CD14-positive monocyte (primary cell): ENCODE measurements around the gene MS4A18. TPM values are rescaled to one million over a fixed set of nuclear protein-coding genes. Genes with fewer than 3 reads are reported as not detected.
"Not testable (repeated sequence)": the region's sequence is repeated elsewhere in the genome, so short reads cannot be mapped to it uniquely, and the experiment has no call there.

Experiments used
- DNase-seq, 3 donors: peaks; one replicate each; pipeline ENCODE4 v3.0.0-alpha.2; 2011 to 2022
- H2AFZ ChIP-seq: 2 replicates; pipeline ENCODE4 v1.6.0; 2012; ENCODE audit warnings: mild to moderate bottlenecking, low read depth, low read length, inconsistent platforms; ENCODE audit not compliant: insufficient read depth, poor library complexity, severe bottlenecking
- H3K27ac ChIP-seq, 2 donors: 1 replicate in 1 of 2; 2 replicates in 1 of 2; pipeline ENCODE4 v1.5.1; 2012 to 2013; ENCODE audit warnings: low read length in 2 of 2, control low read depth in 1 of 2, inconsistent platforms in 1 of 2, low read depth in 1 of 2, mild to moderate bottlenecking in 1 of 2
- H3K27me3 ChIP-seq, 2 donors: one replicate each; pipeline versions ENCODE4 v1.6.0 to v1.6.1; 2011 to 2013; ENCODE audit warnings: low read length in 2 of 2; ENCODE audit not compliant: control insufficient read depth in 2 of 2, insufficient read depth in 2 of 2
- H3K36me3 ChIP-seq, 2 donors: replicated peaks in 1 of 2; 1 replicate in 1 of 2; 2 replicates in 1 of 2; pipeline versions ENCODE4 v1.5.1 to v1.6.1; 2012 to 2013; ENCODE audit warnings: low read length in 2 of 2, control low read depth in 1 of 2, inconsistent platforms in 1 of 2, mild to moderate bottlenecking in 1 of 2; ENCODE audit not compliant: insufficient read depth in 2 of 2, control insufficient read depth in 1 of 2
- H3K4me1 ChIP-seq, 2 donors: 1 replicate in 1 of 2; 2 replicates in 1 of 2; pipeline versions ENCODE4 v1.5.1 to v1.6.1; 2012 to 2013; ENCODE audit warnings: low read length in 2 of 2, control low read depth in 1 of 2, inconsistent platforms in 1 of 2, mild to moderate bottlenecking in 1 of 2, moderate library complexity in 1 of 2; ENCODE audit not compliant: insufficient read depth in 2 of 2, control insufficient read depth in 1 of 2
- H3K4me2 ChIP-seq: replicated peaks from 2 replicates; pipeline ENCODE3; 2012; ENCODE audit warnings: low read length, moderate library complexity, mild to moderate bottlenecking; ENCODE audit not compliant: poor library complexity, severe bottlenecking; ENCODE audit errors: extremely low read depth
- H3K4me3 ChIP-seq, 3 experiments: fragments of 200-600 bp in 1 of 3; sonication (generic) in 1 of 3; replicated peaks in 1 of 3; 1 replicate in 2 of 3; 2 replicates in 1 of 3; pipeline ENCODE4 v1.5.1; 2011 to 2013; ENCODE audit warnings: low read length in 3 of 3, mild to moderate bottlenecking in 3 of 3, control low read depth in 2 of 3, low read depth in 2 of 3, inconsistent platforms in 1 of 3, moderate library complexity in 1 of 3
- H3K79me2 ChIP-seq: 2 replicates; pipeline ENCODE4 v1.6.0; 2012; ENCODE audit warnings: mild to moderate bottlenecking, control low read depth, inconsistent platforms, low read length, moderate library complexity; ENCODE audit not compliant: insufficient read depth
- H3K9ac ChIP-seq: 2 replicates; pipeline ENCODE4 v1.6.0; 2017; ENCODE audit warnings: low read length, mild to moderate bottlenecking; ENCODE audit not compliant: insufficient read depth, poor library complexity, severe bottlenecking
- H3K9me3 ChIP-seq, 2 donors: replicated peaks in 1 of 2; 1 replicate in 1 of 2; 2 replicates in 1 of 2; pipeline versions ENCODE4 v1.5.1 to v1.6.1; 2012 to 2013; ENCODE audit warnings: low read length in 2 of 2, control low read depth in 1 of 2; ENCODE audit not compliant: control insufficient read depth in 1 of 2, insufficient read depth in 1 of 2
- H4K20me1 ChIP-seq: 2 replicates; pipeline ENCODE4 v1.6.0; 2012; ENCODE audit warnings: mild to moderate bottlenecking, low read length, control low read depth, moderate library complexity; ENCODE audit not compliant: insufficient read depth
- H3K27ac Mint-ChIP-seq, 7 donors: one replicate each; pipeline ENCODE4 v1.8.0; 2020; ENCODE audit warnings: mild to moderate bottlenecking in 7 of 7, mixed read lengths in 7 of 7, moderate library complexity in 6 of 7, inconsistent platforms in 2 of 7
- H3K27me3 Mint-ChIP-seq, 3 donors: one replicate each; pipeline ENCODE4 v1.8.0; 2021 to 2022; ENCODE audit warnings: low read depth in 3 of 3, mild to moderate bottlenecking in 3 of 3, mixed read lengths in 3 of 3, moderate library complexity in 3 of 3, inconsistent platforms in 1 of 3
- H3K36me3 Mint-ChIP-seq, 2 donors: one replicate each; pipeline ENCODE4 v1.8.0; 2020; ENCODE audit warnings: mixed read lengths in 2 of 2, inconsistent platforms in 1 of 2, mild to moderate bottlenecking in 1 of 2
- H3K4me1 Mint-ChIP-seq: one replicate; pipeline ENCODE4 v1.8.0; 2020; ENCODE audit warnings: mild to moderate bottlenecking, mixed read lengths
- H3K4me3 Mint-ChIP-seq, 2 donors: one replicate each; pipeline ENCODE4 v1.8.0; 2020; ENCODE audit warnings: mild to moderate bottlenecking in 2 of 2, mixed read lengths in 2 of 2, moderate library complexity in 1 of 2
- H3K9me3 Mint-ChIP-seq, 7 donors: one replicate each; pipeline ENCODE4 v1.8.0; 2020 to 2022; ENCODE audit warnings: mixed read lengths in 7 of 7, mild to moderate bottlenecking in 6 of 7, moderate library complexity in 6 of 7, inconsistent platforms in 2 of 7
- WGBS: methylation state at CpG from one replicate; pipeline ENCODE4 v1.1.5; 2013; ENCODE audit warnings: missing lambda C conversion rate; ENCODE audit not compliant: insufficient coverage; 5-methylcytosine and 5-hydroxymethylcytosine counted together
- intact Hi-C, 2 donors: fragments of 100-400 bp; cut with micrococcal nuclease; formaldehyde crosslinking; loops; one replicate each; pipeline versions ENCODE4 v1.15.0 to v1.15.1; 2023
- polyA plus RNA-seq, 3 donors: library from polyadenylated mRNA; depleted of rRNA in 1 of 3; unstranded in 2 of 3; stranded (reverse) in 1 of 3; fragments of 300-500 nt in 2 of 3; fragments of >200 nt in 1 of 3; fragmentation: Illumina TruSeq in 2 of 3; gene quantifications; 1 replicate in 2 of 3; 2 replicates in 1 of 3; pipeline ENCODE4 v1.2.3, GENCODE V29; 2012 to 2021
- TF ChIP-seq, protein P1 (sequence below): fragments of 200-600 bp; IDR thresholded peaks from one replicate; pipeline ENCODE4 v1.8.0; 2022; ENCODE audit warnings: antibody characterized with exemption, mild to moderate bottlenecking

MS4A18 gene
- polyA plus RNA-seq, 3 donors: not detected

DNA sequence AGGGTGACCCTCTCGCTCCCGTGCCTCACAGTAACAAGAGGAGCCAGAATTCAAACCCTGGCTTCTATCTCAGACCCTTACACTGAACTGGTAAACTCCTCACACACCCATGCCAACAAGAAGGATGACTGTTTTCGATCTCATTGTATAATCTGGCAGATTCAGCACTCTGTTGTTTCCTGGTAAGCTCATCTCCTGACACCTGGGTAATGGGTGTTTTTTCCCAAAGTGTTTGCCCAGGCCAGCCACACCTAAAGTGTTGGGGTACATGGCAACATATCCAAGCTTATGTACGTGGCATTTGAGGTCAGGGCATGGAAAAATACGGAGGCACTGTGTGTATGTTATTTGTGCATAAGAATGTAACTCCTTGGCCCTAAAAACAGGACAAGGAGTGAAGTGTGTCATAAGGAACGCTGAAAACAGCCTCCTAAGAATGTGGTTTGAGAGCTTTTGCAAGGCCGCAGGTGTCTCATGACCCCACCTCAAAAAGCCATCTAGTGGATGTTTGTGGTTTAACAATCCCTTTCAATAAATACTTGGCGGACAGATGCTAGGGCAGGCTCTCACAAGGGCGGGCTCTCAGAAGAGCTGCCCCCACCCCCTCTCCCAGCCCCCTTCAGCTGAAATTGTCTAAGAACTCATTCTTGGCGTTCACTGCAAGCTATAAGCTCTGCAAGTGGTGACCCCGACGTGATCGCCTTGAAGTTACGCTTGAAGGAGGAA lies 31.9 kb downstream of the MS4A18 start, which contains the start of gene MS4A15:
Gene MS4A15, plus strand, starts transcription at position 561 of the 726 bp plus-strand sequence. CDS start 6,867 bp downstream, outside the sequence.
- no peak within 1 kb of the TSS for H3K4me3 Mint-ChIP-seq
- TF ChIP-seq, protein P1, sequence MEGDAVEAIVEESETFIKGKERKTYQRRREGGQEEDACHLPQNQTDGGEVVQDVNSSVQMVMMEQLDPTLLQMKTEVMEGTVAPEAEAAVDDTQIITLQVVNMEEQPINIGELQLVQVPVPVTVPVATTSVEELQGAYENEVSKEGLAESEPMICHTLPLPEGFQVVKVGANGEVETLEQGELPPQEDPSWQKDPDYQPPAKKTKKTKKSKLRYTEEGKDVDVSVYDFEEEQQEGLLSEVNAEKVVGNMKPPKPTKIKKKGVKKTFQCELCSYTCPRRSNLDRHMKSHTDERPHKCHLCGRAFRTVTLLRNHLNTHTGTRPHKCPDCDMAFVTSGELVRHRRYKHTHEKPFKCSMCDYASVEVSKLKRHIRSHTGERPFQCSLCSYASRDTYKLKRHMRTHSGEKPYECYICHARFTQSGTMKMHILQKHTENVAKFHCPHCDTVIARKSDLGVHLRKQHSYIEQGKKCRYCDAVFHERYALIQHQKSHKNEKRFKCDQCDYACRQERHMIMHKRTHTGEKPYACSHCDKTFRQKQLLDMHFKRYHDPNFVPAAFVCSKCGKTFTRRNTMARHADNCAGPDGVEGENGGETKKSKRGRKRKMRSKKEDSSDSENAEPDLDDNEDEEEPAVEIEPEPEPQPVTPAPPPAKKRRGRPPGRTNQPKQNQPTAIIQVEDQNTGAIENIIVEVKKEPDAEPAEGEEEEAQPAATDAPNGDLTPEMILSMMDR: peak; percentile 62

DNA sequence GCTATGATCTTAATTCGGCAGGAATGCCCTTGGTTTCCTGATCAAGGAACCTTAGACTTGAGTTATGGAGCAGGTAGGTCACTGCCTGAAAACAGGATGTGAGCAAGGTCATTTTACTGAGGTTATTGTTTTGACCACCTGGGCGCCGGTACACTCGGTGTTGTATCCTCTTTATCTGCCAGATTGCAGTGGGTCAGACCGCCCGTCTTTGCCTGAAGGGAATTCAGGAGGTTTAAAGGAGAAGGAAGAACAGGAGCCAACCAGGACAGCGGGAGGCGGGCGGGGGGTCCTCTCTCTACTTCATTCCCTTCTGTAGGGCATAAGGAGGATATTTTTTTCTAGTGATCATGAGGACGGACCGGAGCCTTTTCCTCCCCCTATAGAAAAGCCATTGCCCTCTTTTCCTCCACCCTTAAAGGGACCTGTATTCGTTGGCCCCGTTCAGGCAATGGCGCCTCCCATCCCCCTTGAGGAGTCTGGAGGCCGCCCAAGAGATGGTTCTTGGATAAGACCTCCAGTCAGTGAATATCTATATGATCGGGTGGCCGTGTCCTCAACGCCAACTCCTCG lies 32.8 kb downstream of the MS4A18 start:
- Histone ChIP-seq H3K27ac (no peak overlapping the region), H3K36me3 (no peaks in the 10 kb centered on the region), H2AFZ (no peak overlapping the region), H3K79me2 (no peaks in the 10 kb centered on the region), H3K4me1 (peaks cover 12% of the 10 kb centered on the region in 2 donors), H3K9ac (no peak overlapping the region), H3K4me2 (no peak overlapping the region), H3K27me3 (peaks cover 4 to 8% of the 10 kb centered on the region in 2 donors), H3K9me3 (no peaks in the 10 kb centered on the region), H4K20me1 (no peaks in the 10 kb centered on the region), H3K4me3 (no peak overlapping the region)
- Mint-ChIP-seq H3K27ac (no peak overlapping the region), H3K4me1 (peaks cover 21% of the 10 kb centered on the region), H3K36me3 (no peaks in the 10 kb centered on the region), H3K4me3 (no peak overlapping the region), H3K9me3 (peaks cover 0 to 5% (median 0%) of the 10 kb centered on the region in 7 donors), H3K27me3 (peaks cover 11 to 31% (median 27%) of the 10 kb centered on the region in 3 donors)
- TF ChIP-seq, protein P1: no peak
- intact Hi-C loops: no loop called here
- DNase-seq: no peak
- WGBS: 92% methylated on average over 9 of the region's 19 CpGs

More for the DNA sequence above, 31.9 kb downstream of the MS4A18 start, which contains the start of gene MS4A15:
- Histone ChIP-seq H2AFZ (no peak within 1 kb of the TSS), H3K27me3 (peaks cover 4 to 8% of the 10 kb centered on the region in 2 donors), H4K20me1 (no peaks in the 10 kb centered on the region), H3K9me3 (no peaks in the 10 kb centered on the region), H3K9ac (no peak within 1 kb of the TSS), H3K27ac (no peak within 1 kb of the TSS), H3K4me3 (no peak within 1 kb of the TSS), H3K4me1 (peaks cover 12% of the 10 kb centered on the region in 2 donors), H3K79me2 (no peaks in the 10 kb centered on the region), H3K4me2 (no peak within 1 kb of the TSS), H3K36me3 (no peaks in the 10 kb centered on the region)
- Mint-ChIP-seq H3K4me1 (peaks cover 18% of the 10 kb centered on the region), H3K9me3 (peaks cover 0 to 5% (median 0%) of the 10 kb centered on the region in 7 donors), H3K36me3 (no peaks in the 10 kb centered on the region), H3K27me3 (peaks cover 14 to 36% (median 27%) of the 10 kb centered on the region in 3 donors), H3K27ac (no peak within 1 kb of the TSS)
- 86% methylated on average over 9 of the region's 14 CpGs for WGBS
- DNase-seq: no peak
- intact Hi-C loops: no loop called here

DNA sequence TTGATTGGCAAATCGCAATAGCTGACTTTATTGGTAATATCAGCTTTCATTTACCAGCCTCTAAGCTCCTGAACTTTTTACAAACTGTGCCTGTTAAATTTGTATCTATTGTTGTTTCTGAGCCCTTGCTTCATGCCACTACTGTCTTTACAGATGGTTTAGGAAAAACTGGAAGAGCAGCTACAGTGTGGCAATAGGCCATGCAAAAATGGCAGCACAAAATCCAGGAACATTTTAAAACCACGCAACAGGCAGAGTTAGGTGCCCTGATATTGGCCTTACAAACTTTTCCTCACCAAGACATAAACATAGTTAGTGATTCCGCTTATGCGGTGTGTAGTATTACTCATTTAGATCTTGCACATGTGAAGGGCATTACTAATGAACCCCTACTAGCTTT lies 34.2 kb downstream of the MS4A18 start:
- H3K36me3 Mint-ChIP-seq, H3K27ac Mint-ChIP-seq, H3K9ac ChIP-seq, H3K9me3 ChIP-seq, H3K4me2 ChIP-seq, H3K36me3 ChIP-seq, H3K79me2 ChIP-seq, DNase-seq, H3K27ac ChIP-seq, H3K27me3 ChIP-seq, H3K9me3 Mint-ChIP-seq, intact Hi-C loops, H3K4me3 ChIP-seq, H2AFZ ChIP-seq, H4K20me1 ChIP-seq: not testable (repeated sequence)
- Mint-ChIP-seq H3K4me1 (peaks cover 21% of the 10 kb centered on the region), H3K4me3 (peak overlapping the region in 1 of 2 donors; percentile 42), H3K27me3 (peaks cover 11 to 25% (median 16%) of the 10 kb centered on the region in 3 donors)
- H3K4me1 ChIP-seq: peaks cover 12% of the 10 kb centered on the region in 2 donors
- no CpG with 5 or more reads among the region's 4 CpGs for WGBS
